GM21737 (cell line): ENCODE results near the gene TNRC6A.

Experiments used
- ATAC-seq: cut with Tn5 transposase; IDR thresholded peaks from one replicate; pipeline ENCODE4 v1.9.1; 2021; ENCODE audit warnings: mild to moderate bottlenecking, moderate library complexity; ENCODE audit not compliant: unreplicated experiment

Gene TNRC6A

GRCh38 chr16:24863582-24864437 is 134.4 kb downstream of the TNRC6A start:
- ATAC-seq = no peak

GRCh38 chr16:24869033-24869432 is 139.6 kb downstream of the TNRC6A start:
- ATAC-seq = no peak

- no peak for ATAC-seq
Measured at GRCh38 chr16:24871891-24872290, 142.4 kb downstream of the TNRC6A start.

GRCh38 chr16:24873028-24873427 is 143.6 kb downstream of the TNRC6A start:
- ATAC-seq = no peak

- no peak for ATAC-seq
Measured at GRCh38 chr16:24875466-24875865, 146.0 kb downstream of the TNRC6A start.
